ENCODE measurements around the gene CCDC106. TPM values are rescaled to one million over a fixed set of nuclear protein-coding genes. Genes with fewer than 3 reads are reported as not detected.

CCDC106 gene
- polyA plus RNA-seq, 4 donors = 14.5 to 29.6 (median 19.3) TPM

- no peak for DNase-seq (ENCODE audit: low read depth in 4 of 4, low spot score in 3 of 4)
These were observed 31.6 kb downstream of the CCDC106 start for GRCh38 chr19:55679343-55680257.

- DNase-seq (ENCODE audit: low read depth in 4 of 4, low spot score in 3 of 4) = no peak
These were observed 32.5 kb downstream of the CCDC106 start for GRCh38 chr19:55680339-55681130.

- no peak for DNase-seq (ENCODE audit: low read depth in 4 of 4, low spot score in 3 of 4)
These were observed 33.4 kb downstream of the CCDC106 start for GRCh38 chr19:55681131-55682092.

GRCh38 chr19:55683449-55684261, 35.6 kb downstream of the CCDC106 start:
- peak in 1 of 4 donors; percentile 48 for DNase-seq (ENCODE audit: low read depth in 4 of 4, low spot score in 3 of 4)

- no peak for DNase-seq (ENCODE audit: low read depth in 4 of 4, low spot score in 3 of 4)
These were observed 37.1 kb downstream of the CCDC106 start for GRCh38 chr19:55684946-55685681.

- no peak for DNase-seq (ENCODE audit: low read depth in 4 of 4, low spot score in 3 of 4)
These were observed 37.8 kb downstream of the CCDC106 start for GRCh38 chr19:55685776-55686175.

- DNase-seq (ENCODE audit: low read depth in 4 of 4, low spot score in 3 of 4) = no peak
These were observed 38.5 kb downstream of the CCDC106 start for GRCh38 chr19:55686311-55687050.

GRCh38 chr19:55687281-55688201, 39.5 kb downstream of the CCDC106 start:
- DNase-seq (ENCODE audit: low read depth in 4 of 4, low spot score in 3 of 4) = no peak

GRCh38 chr19:55688422-55689218, 40.6 kb downstream of the CCDC106 start:
- no peak for DNase-seq (ENCODE audit: low read depth in 4 of 4, low spot score in 3 of 4)

- DNase-seq (ENCODE audit: low read depth in 4 of 4, low spot score in 3 of 4) = no peak
These were observed 41.5 kb downstream of the CCDC106 start for GRCh38 chr19:55689411-55690108.

GRCh38 chr19:55690109-55690768, 42.2 kb downstream of the CCDC106 start:
- no peak for DNase-seq (ENCODE audit: low read depth in 4 of 4, low spot score in 3 of 4)

- DNase-seq (ENCODE audit: low read depth in 4 of 4, low spot score in 3 of 4) = no peak
These were observed 42.9 kb downstream of the CCDC106 start for GRCh38 chr19:55690769-55691545.

- DNase-seq (ENCODE audit: low read depth in 4 of 4, low spot score in 3 of 4) = no peak
These were observed 43.8 kb downstream of the CCDC106 start for GRCh38 chr19:55691561-55692481.

Measured in left renal pelvis (tissue), 4 donors.